22Rv1 (cell line): ENCODE data around the gene TTYH2.

ENCODE experiments used
- ZFX ChIP-seq: fragments of 450-650 bp; IDR thresholded peaks from 2 replicates; pipeline ENCODE4 v1.6.1; 2017; ENCODE audit warnings: antibody characterized with exemption, borderline replicate concordance
- TF ChIP-seq, protein P1 (sequence below): fragments of 450-650 bp; IDR thresholded peaks from 2 replicates; pipeline ENCODE4 v1.5.1; 2017; ENCODE audit warnings: mild to moderate bottlenecking

DNA sequence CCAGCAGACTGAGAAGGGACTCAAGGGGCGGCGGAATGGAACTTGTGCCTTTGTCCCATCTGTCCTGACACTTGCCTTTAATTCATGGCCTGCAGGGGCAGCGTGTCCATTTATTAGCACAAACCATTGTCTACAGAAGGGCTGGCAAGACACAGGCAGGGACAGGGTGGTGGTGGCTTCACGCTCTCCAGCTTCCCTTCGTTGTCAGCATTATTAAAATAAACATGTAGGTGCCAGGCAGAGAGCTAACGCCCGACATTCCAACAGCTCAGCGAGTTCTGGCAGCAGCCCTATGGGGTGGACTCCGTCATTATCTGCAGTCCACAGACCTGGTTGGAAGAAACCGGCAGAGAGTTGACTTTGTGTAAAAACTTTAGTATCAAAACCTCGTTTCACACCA is 77.0 kb downstream of the TTYH2 start:
- TF ChIP-seq, protein P1, sequence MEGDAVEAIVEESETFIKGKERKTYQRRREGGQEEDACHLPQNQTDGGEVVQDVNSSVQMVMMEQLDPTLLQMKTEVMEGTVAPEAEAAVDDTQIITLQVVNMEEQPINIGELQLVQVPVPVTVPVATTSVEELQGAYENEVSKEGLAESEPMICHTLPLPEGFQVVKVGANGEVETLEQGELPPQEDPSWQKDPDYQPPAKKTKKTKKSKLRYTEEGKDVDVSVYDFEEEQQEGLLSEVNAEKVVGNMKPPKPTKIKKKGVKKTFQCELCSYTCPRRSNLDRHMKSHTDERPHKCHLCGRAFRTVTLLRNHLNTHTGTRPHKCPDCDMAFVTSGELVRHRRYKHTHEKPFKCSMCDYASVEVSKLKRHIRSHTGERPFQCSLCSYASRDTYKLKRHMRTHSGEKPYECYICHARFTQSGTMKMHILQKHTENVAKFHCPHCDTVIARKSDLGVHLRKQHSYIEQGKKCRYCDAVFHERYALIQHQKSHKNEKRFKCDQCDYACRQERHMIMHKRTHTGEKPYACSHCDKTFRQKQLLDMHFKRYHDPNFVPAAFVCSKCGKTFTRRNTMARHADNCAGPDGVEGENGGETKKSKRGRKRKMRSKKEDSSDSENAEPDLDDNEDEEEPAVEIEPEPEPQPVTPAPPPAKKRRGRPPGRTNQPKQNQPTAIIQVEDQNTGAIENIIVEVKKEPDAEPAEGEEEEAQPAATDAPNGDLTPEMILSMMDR = no peak
- TF ChIP-seq ZFX = no peak
